Esophagus (tissue), 2 donors: Measurements from ENCODE around the gene RARA. TPM values are rescaled to one million over a fixed set of nuclear protein-coding genes. Genes with fewer than 3 reads are reported as not detected.
"Not testable (repeated sequence)": the region's sequence is repeated elsewhere in the genome, so short reads cannot be mapped to it uniquely, and the experiment has no call there.

Source experiments
- H3K27ac ChIP-seq, 2 donors: one replicate each; pipeline ENCODE4 v1.5.1; 2013; ENCODE audit warnings: low read depth in 2 of 2, mild to moderate bottlenecking in 2 of 2, inconsistent platforms in 1 of 2, low read length in 1 of 2, moderate library complexity in 1 of 2
- H3K27me3 ChIP-seq, 2 donors: one replicate each; pipeline ENCODE4 v1.6.1; 2013; ENCODE audit warnings: low read length in 2 of 2, control low read depth in 1 of 2, mild to moderate bottlenecking in 1 of 2; ENCODE audit not compliant: insufficient read depth in 2 of 2, control insufficient read depth in 1 of 2
- H3K36me3 ChIP-seq, 2 donors: one replicate each; pipeline ENCODE4 v1.6.1; 2013; ENCODE audit warnings: low read length in 1 of 2; ENCODE audit not compliant: control insufficient read depth in 2 of 2, insufficient read depth in 2 of 2
- H3K4me1 ChIP-seq, 2 donors: one replicate each; pipeline ENCODE4 v1.6.1; 2013; ENCODE audit warnings: low read length in 1 of 2; ENCODE audit not compliant: control insufficient read depth in 2 of 2, insufficient read depth in 2 of 2
- H3K4me3 ChIP-seq, 2 donors: one replicate each; pipeline ENCODE4 v1.5.1; 2013; ENCODE audit warnings: low read length in 2 of 2, mild to moderate bottlenecking in 2 of 2, low read depth in 1 of 2, moderate library complexity in 1 of 2
- H3K9me3 ChIP-seq, 2 donors: one replicate each; pipeline ENCODE4 v1.6.1; 2013; ENCODE audit warnings: mild to moderate bottlenecking in 2 of 2, low read depth in 1 of 2, low read length in 1 of 2, moderate library complexity in 1 of 2; ENCODE audit not compliant: control insufficient read depth in 2 of 2, insufficient read depth in 1 of 2
- WGBS, 2 donors: extraction: QIAGEN DNeasy Blood & Tissue Kit; methylation state at CpG; one replicate each; pipeline ENCODE4 v1.1.7; 2013; 5-methylcytosine and 5-hydroxymethylcytosine counted together
- polyA plus RNA-seq, 2 donors: library from polyadenylated mRNA; stranded (reverse); fragments of 200-250 nt; gene quantifications; one replicate each; pipeline ENCODE4 v1.2.3, GENCODE V29; 2013
- donor health status: healthy with polysubstance abuse.
- donor health status: Bipolar disorder and iron deficiency.

Gene RARA
- polyA plus RNA-seq, 2 donors = 5.2 to 6.6 TPM

GRCh38 chr17:40378966-40379365, 70.0 kb downstream of the RARA start:
- H3K36me3 ChIP-seq = no peaks in the 10 kb centered on the region
- no peak overlapping the region for H3K4me3 ChIP-seq
- no peak overlapping the region for H3K27ac ChIP-seq
- no peaks in the 10 kb centered on the region for H3K27me3 ChIP-seq
- no peaks in the 10 kb centered on the region for H3K4me1 ChIP-seq
- no peaks in the 10 kb centered on the region for H3K9me3 ChIP-seq
- 84 to 87% methylated on average over 7 of the region's 7 CpGs for WGBS, 2 donors

- no peaks in the 10 kb centered on the region for H3K9me3 ChIP-seq
- H3K27me3 ChIP-seq = no peaks in the 10 kb centered on the region
- H3K4me1 ChIP-seq = no peaks in the 10 kb centered on the region
- no peaks in the 10 kb centered on the region for H3K36me3 ChIP-seq
- no peak overlapping the region for H3K27ac ChIP-seq
- H3K4me3 ChIP-seq = no peak overlapping the region
- 56 to 63% methylated on average over 4 of the region's 4 CpGs for WGBS, 2 donors
Observed at GRCh38 chr17:40382251-40382650, 73.3 kb downstream of the RARA start.

- not testable (repeated sequence) for H3K36me3 ChIP-seq, H3K4me1 ChIP-seq
- WGBS, 2 donors = 93 to 98% methylated on average over 3 of the region's 3 CpGs
Observed at GRCh38 chr17:40386555-40386954, 77.6 kb downstream of the RARA start.

GRCh38 chr17:40399185-40399584, 90.2 kb downstream of the RARA start:
- Histone ChIP-seq H3K27me3 (no peaks in the 10 kb centered on the region), H3K4me3 (no peak overlapping the region), H3K36me3 (no peaks in the 10 kb centered on the region), H3K4me1 (no peaks in the 10 kb centered on the region), H3K27ac (no peak overlapping the region), H3K9me3 (no peaks in the 10 kb centered on the region)
- WGBS, 2 donors = 50 to 52% methylated on average over 4 of the region's 4 CpGs

More at GRCh38 chr17:40386555-40386954, 77.6 kb downstream of the RARA start:
- H3K27me3 ChIP-seq, H3K27ac ChIP-seq, H3K4me3 ChIP-seq, H3K9me3 ChIP-seq: not testable (repeated sequence)

GRCh38 chr17:40402668-40403067, 93.7 kb downstream of the RARA start:
- no peaks in the 10 kb centered on the region for H3K27me3 ChIP-seq

GRCh38 chr17:40404003-40404402, 95.0 kb downstream of the RARA start:
- Histone ChIP-seq H3K27me3 (no peaks in the 10 kb centered on the region), H3K27ac (no peak overlapping the region), H3K36me3 (no peaks in the 10 kb centered on the region), H3K4me1 (no peaks in the 10 kb centered on the region), H3K4me3 (no peak overlapping the region), H3K9me3 (no peaks in the 10 kb centered on the region)
- 82 to 85% methylated on average over 3 of the region's 3 CpGs for WGBS, 2 donors

More at GRCh38 chr17:40402668-40403067, 93.7 kb downstream of the RARA start:
- H3K4me1 ChIP-seq = no peaks in the 10 kb centered on the region
- H3K9me3 ChIP-seq = no peaks in the 10 kb centered on the region
- 82 to 85% methylated on average over 1 of the region's 1 CpG for WGBS, 2 donors
- no peak overlapping the region for H3K27ac ChIP-seq
- H3K36me3 ChIP-seq = no peaks in the 10 kb centered on the region
- no peak overlapping the region for H3K4me3 ChIP-seq

Other genes starting within 250 kb of the RARA start
- 10 to 100 TPM; 10.5 to 11.0 TPM for gene THRA, start 246.2 kb upstream of the RARA start, polyA plus RNA-seq
- 10 to 100 TPM; 23.6 to 24.6 TPM for gene NR1D1, start 208.6 kb upstream of the RARA start, polyA plus RNA-seq
- gene MSL1, start 187.2 kb upstream of the RARA start, polyA plus RNA-seq = 10 to 100 TPM; 42.1 to 59.5 TPM
- 10 to 100 TPM; 24.3 to 24.6 TPM for gene CASC3, start 168.6 kb upstream of the RARA start, polyA plus RNA-seq
- 100 to 1,000 TPM; 109 to 282 TPM for gene RAPGEFL1, start 131.7 kb upstream of the RARA start, polyA plus RNA-seq
- gene WIPF2, start 89.9 kb upstream of the RARA start, polyA plus RNA-seq = 10 to 100 TPM in 1 of 2 donors, 1 to 10 TPM in 1; 9.1 to 15.3 TPM
- gene CDC6, start 21.3 kb upstream of the RARA start, polyA plus RNA-seq = 1 to 10 TPM; 5.1 to 7.5 TPM
- gene GJD3, start 55.6 kb downstream of the RARA start, polyA plus RNA-seq = 1 to 10 TPM in 1 of 2 donors, under 1 TPM in 1; 0.68 to 1.0 TPM
- gene TOP2A, start 108.7 kb downstream of the RARA start, polyA plus RNA-seq = 10 to 100 TPM; 18.0 to 56.0 TPM
- gene IGFBP4, start 134.3 kb downstream of the RARA start, polyA plus RNA-seq = 10 to 100 TPM; 34.1 to 80.6 TPM
- 10 to 100 TPM; 25.4 to 74.8 TPM for gene TNS4, start 192.4 kb downstream of the RARA start, polyA plus RNA-seq